Measurements from ENCODE around the gene RBM47.
A peak's percentile ranks its signal among the peaks of the same experiment; 100 is the strongest.

The RBM47 gene

GRCh38 chr4:40587351-40587750 lies 42.3 kb downstream of the RBM47 start:
- no peak for DNase-seq
- Mint-ChIP-seq H3K4me3 (no peak overlapping the region), H3K9me3 (no peaks in the 10 kb centered on the region), H3K27me3 (peaks cover 9% of the 10 kb centered on the region), H3K4me1 (peaks cover 5% of the 10 kb centered on the region), H3K27ac (no peak overlapping the region), H3K36me3 (no peaks in the 10 kb centered on the region)
- CTCF ChIA-PET = no interaction called here

- no peaks in the 10 kb centered on the region for H3K36me3 Mint-ChIP-seq
- H3K4me1 Mint-ChIP-seq = peaks cover 8% of the 10 kb centered on the region
- H3K9me3 Mint-ChIP-seq = no peaks in the 10 kb centered on the region
- CTCF ChIA-PET = no interaction called here
- H3K27me3 Mint-ChIP-seq = peaks cover 13% of the 10 kb centered on the region
- H3K4me3 Mint-ChIP-seq = no peak overlapping the region
- no peak for DNase-seq
- no peak overlapping the region for H3K27ac Mint-ChIP-seq
Observed at GRCh38 chr4:40586729-40587128, 42.9 kb downstream of the RBM47 start.

- DNase-seq = no peak
- H3K36me3 Mint-ChIP-seq = no peaks in the 10 kb centered on the region
- peaks cover 16% of the 10 kb centered on the region for H3K27me3 Mint-ChIP-seq
- CTCF ChIA-PET = no interaction called here
- peaks cover 11% of the 10 kb centered on the region for H3K4me1 Mint-ChIP-seq
- H3K4me3 Mint-ChIP-seq = no peak overlapping the region
- no peak overlapping the region for H3K27ac Mint-ChIP-seq
- no peaks in the 10 kb centered on the region for H3K9me3 Mint-ChIP-seq
Observed at GRCh38 chr4:40586034-40586433, 43.6 kb downstream of the RBM47 start.

- Mint-ChIP-seq H3K9me3 (no peaks in the 10 kb centered on the region), H3K4me3 (no peak overlapping the region), H3K4me1 (peaks cover 11% of the 10 kb centered on the region), H3K27me3 (peaks cover 16% of the 10 kb centered on the region), H3K27ac (no peak overlapping the region), H3K36me3 (no peaks in the 10 kb centered on the region)
- CTCF ChIA-PET = no interaction called here
- no peak for DNase-seq
Observed at GRCh38 chr4:40585201-40585799, 44.4 kb downstream of the RBM47 start.

GRCh38 chr4:40584517-40585141 lies 45.0 kb downstream of the RBM47 start:
- peaks cover 11% of the 10 kb centered on the region for H3K4me1 Mint-ChIP-seq
- no peak overlapping the region for H3K27ac Mint-ChIP-seq
- H3K4me3 Mint-ChIP-seq = no peak overlapping the region
- no peaks in the 10 kb centered on the region for H3K36me3 Mint-ChIP-seq
- peaks cover 16% of the 10 kb centered on the region for H3K27me3 Mint-ChIP-seq
- H3K9me3 Mint-ChIP-seq = no peaks in the 10 kb centered on the region
- CTCF ChIA-PET = interaction anchor here (0.6 kb wide), 1 partner anchor 1154 kb away, joined by 3 read pairs; no protein-coding TSS in a partner anchor
- no peak for DNase-seq

- CTCF ChIA-PET = interaction anchor here (0.6 kb wide), 1 partner anchor 1154 kb away, joined by 3 read pairs; no protein-coding TSS in a partner anchor
- no peaks in the 10 kb centered on the region for H3K9me3 Mint-ChIP-seq
Observed at GRCh38 chr4:40583850-40584439, 45.7 kb downstream of the RBM47 start.

GRCh38 chr4:40582413-40582812 lies 47.3 kb downstream of the RBM47 start:
- Mint-ChIP-seq H3K27me3 (peaks cover 16% of the 10 kb centered on the region), H3K4me1 (peaks cover 14% of the 10 kb centered on the region), H3K4me3 (no peak overlapping the region), H3K9me3 (no peaks in the 10 kb centered on the region), H3K36me3 (no peaks in the 10 kb centered on the region), H3K27ac (no peak overlapping the region)
- CTCF ChIA-PET = no interaction called here
- DNase-seq = no peak

More at GRCh38 chr4:40583850-40584439, 45.7 kb downstream of the RBM47 start:
- DNase-seq = no peak
- Mint-ChIP-seq H3K36me3 (no peaks in the 10 kb centered on the region), H3K27ac (no peak overlapping the region), H3K4me1 (peaks cover 11% of the 10 kb centered on the region), H3K4me3 (no peak overlapping the region), H3K27me3 (peaks cover 16% of the 10 kb centered on the region)

- Mint-ChIP-seq H3K9me3 (no peaks in the 10 kb centered on the region), H3K27ac (no peak overlapping the region), H3K27me3 (peaks cover 12% of the 10 kb centered on the region), H3K4me3 (no peak overlapping the region), H3K4me1 (peaks cover 18% of the 10 kb centered on the region), H3K36me3 (no peaks in the 10 kb centered on the region)
- DNase-seq = no peak
- CTCF ChIA-PET = interaction anchor here (0.6 kb wide), 1 partner anchor 412 kb away, joined by 3 read pairs; no protein-coding TSS in a partner anchor
Observed at GRCh38 chr4:40581254-40582140, 48.2 kb downstream of the RBM47 start.

- no peak for DNase-seq
- CTCF ChIA-PET = no interaction called here
- Mint-ChIP-seq H3K4me1 (peaks cover 27% of the 10 kb centered on the region), H3K36me3 (no peaks in the 10 kb centered on the region), H3K27ac (no peak overlapping the region), H3K4me3 (no peak overlapping the region), H3K27me3 (peaks cover 7% of the 10 kb centered on the region), H3K9me3 (no peaks in the 10 kb centered on the region)
Observed at GRCh38 chr4:40579983-40580382, 49.7 kb downstream of the RBM47 start.

GRCh38 chr4:40577588-40578253 lies 51.9 kb downstream of the RBM47 start:
- Mint-ChIP-seq H3K4me1 (peaks cover 38% of the 10 kb centered on the region), H3K27ac (no peak overlapping the region), H3K36me3 (peaks cover 2% of the 10 kb centered on the region), H3K4me3 (no peak overlapping the region), H3K27me3 (peaks cover 16% of the 10 kb centered on the region), H3K9me3 (no peaks in the 10 kb centered on the region)
- CTCF ChIA-PET = interaction anchor here (0.5 to 1.2 kb wide), 2 partner anchors 31 to 37 kb away, joined by 3 read pairs; no protein-coding TSS in a partner anchor
- no peak for DNase-seq

- no peak overlapping the region for H3K4me3 Mint-ChIP-seq
- H3K9me3 Mint-ChIP-seq = no peaks in the 10 kb centered on the region
- peaks cover 14% of the 10 kb centered on the region for H3K27me3 Mint-ChIP-seq
- CTCF ChIA-PET = interaction anchor here (0.5 to 1.2 kb wide), 2 partner anchors 30 to 36 kb away, joined by 3 read pairs; no protein-coding TSS in a partner anchor
- peak overlapping the region; percentile 16 for H3K27ac Mint-ChIP-seq
- peaks cover 2% of the 10 kb centered on the region for H3K36me3 Mint-ChIP-seq
- H3K4me1 Mint-ChIP-seq = peaks cover 36% of the 10 kb centered on the region
- no peak for DNase-seq
Observed at GRCh38 chr4:40576651-40577480, 52.8 kb downstream of the RBM47 start.

GRCh38 chr4:40575846-40576245 lies 53.8 kb downstream of the RBM47 start:
- Mint-ChIP-seq H3K27ac (no peak overlapping the region), H3K27me3 (peaks cover 9% of the 10 kb centered on the region), H3K9me3 (no peaks in the 10 kb centered on the region), H3K4me1 (peaks cover 32% of the 10 kb centered on the region), H3K4me3 (no peak overlapping the region), H3K36me3 (peaks cover 2% of the 10 kb centered on the region)
- DNase-seq = no peak
- CTCF ChIA-PET = interaction anchor here (0.5 kb wide), 1 partner anchor 25 kb away, joined by 4 read pairs; no protein-coding TSS in a partner anchor

Measured in activated naive CD4-positive, alpha-beta T cell treated with anti-CD3 and anti-CD28 coated beads, Interleukin-2, amount 10 ng/mL, durations not matched to agents 7 days and 5 days (primary cell).